GM18951 (cell line): ENCODE measurements around the gene ATP6V1F.

ENCODE experiments used
- POLR2A ChIP-seq: IDR thresholded peaks from 4 replicates; pipeline ENCODE4 v1.6.1; 2011; ENCODE audit warnings: mild to moderate bottlenecking; ENCODE audit not compliant: insufficient read length, insufficient read depth; ENCODE audit errors: extremely low read depth
- in situ Hi-C: fragments of 300-500 bp; cut with MboI; formaldehyde crosslinking; loops from one replicate; pipeline ENCODE4 v1.12.0; 2022; ENCODE audit warnings: low sequenced_read_pairs, mixed read lengths, inconsistent platforms; ENCODE audit not compliant: unreplicated experiment

The ATP6V1F gene

GRCh38 chr7:128891110-128891941, 28.7 kb downstream of the ATP6V1F start:
- in situ Hi-C loops, result no loop called here
- no peak for TF ChIP-seq POLR2A

DNA sequence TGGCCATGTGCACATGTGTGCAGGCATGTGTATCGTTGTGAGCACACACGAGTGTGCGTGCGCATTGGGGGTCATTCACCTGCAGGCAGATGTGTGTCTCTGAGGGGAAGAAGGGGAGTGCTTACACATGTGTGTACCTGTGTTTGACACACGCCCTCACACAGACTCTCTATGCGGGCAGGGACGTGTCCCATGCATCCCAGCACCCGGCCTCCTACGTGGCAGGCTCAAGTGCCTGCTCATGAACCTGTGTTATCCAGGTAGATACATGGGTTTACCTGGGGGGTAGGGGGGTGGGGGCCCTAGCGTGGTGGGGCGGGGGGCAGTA, 29.2 kb downstream of the ATP6V1F start:
- in situ Hi-C loops, result no loop called here
- no peak for TF ChIP-seq POLR2A

GRCh38 chr7:128892521-128893250, 30.0 kb downstream of the ATP6V1F start:
- TF ChIP-seq POLR2A, result no peak
- in situ Hi-C loops, result no loop called here

DNA sequence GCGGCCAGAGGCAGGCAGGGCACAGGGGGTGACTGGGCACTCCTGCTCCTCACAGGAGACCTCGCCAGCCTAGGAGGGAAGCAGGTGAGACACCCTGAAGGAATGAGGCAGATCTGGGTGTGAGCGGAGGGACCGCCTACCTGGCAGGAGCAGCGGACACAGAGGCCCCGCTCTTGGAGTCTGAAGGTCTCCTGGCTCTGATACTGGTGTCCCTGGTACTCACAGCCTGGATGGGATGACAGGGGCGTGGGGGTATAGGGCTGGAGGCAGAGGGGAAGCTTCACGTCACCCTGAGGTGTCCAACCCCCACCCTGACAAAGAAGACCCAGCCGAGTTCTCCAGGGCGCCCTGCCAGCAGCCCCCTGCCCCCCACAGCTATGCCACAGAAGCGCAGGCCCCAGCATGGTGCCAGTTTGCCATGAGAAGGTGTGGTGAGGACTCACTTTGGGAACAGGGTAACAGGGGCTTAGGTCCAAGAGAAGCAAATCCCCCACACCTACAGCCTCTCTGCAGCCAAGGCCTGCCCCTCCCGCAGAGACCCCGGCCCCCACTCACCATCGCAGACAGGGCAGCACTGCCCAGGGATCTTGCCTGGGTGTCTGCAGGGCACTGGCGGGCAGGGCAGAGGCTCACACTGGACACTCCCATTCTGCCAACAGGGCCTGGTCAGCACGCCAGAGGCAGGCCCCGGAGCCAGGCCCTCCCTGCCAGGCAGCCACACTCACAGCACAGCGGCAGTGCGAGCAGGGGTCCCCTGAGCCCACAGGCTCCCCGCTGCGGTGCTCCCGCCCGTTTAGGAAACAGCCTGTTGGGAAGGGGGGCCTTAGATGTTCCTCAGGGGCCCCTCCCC, 30.8 kb downstream of the ATP6V1F start:
- in situ Hi-C loops, result no loop called here
- no peak for TF ChIP-seq POLR2A

DNA sequence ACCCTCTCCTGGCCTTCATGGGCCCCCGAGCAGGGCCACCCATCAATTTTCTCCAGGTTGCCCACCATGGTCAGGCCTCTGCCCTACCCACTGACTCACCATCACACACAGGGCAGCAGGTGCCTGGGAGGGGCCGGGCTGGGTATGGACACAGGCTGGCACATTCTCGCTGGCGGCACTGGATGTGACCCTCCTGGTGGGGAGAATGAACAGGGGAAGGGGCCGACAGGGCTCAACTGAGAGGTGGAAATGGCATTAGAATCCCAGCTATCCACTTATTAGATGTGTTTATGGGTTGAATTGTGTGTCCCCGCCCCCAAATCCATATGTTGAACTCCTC, 31.4 kb downstream of the ATP6V1F start:
- no peak for TF ChIP-seq POLR2A
- in situ Hi-C loops, result no loop called here

- no peak for TF ChIP-seq POLR2A
- in situ Hi-C loops, result no loop called here
Observed at GRCh38 chr7:128895320-128895719, 32.7 kb downstream of the ATP6V1F start.

DNA sequence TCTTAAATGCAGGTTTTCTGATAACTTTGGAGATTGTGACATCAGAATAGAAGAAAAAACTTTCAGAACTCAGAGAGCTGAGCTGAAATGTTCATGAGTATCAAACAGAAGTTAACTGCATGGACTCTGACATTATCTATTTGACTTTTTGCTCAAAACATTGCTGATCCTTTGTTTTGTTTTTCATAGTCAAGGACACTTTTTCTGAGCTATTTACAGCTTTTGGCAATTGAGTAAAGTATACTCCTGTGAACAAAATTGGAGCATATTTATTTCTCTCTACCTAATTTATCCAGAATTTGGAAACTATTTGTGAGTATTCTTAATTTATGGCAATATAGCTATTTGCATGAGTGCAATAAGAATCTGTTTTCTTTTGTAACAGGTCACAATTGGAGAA, 36.7 kb downstream of the ATP6V1F start:
- in situ Hi-C loops, result no loop called here

GRCh38 chr7:128900237-128900636, 37.6 kb downstream of the ATP6V1F start:
- in situ Hi-C loops, result loop anchor here (10.0 kb wide), 1 partner anchor 195 kb away; no protein-coding TSS in a partner anchor
- TF ChIP-seq POLR2A, result no peak

More for the DNA sequence above, 36.7 kb downstream of the ATP6V1F start:
- no peak for TF ChIP-seq POLR2A

GRCh38 chr7:128902761-128903585, 40.3 kb downstream of the ATP6V1F start:
- no peak for TF ChIP-seq POLR2A
- in situ Hi-C loops, result loop anchor here (10.0 kb wide), 1 partner anchor 192 kb away; no protein-coding TSS in a partner anchor

- in situ Hi-C loops, result loop anchor here (10.0 kb wide), 1 partner anchor 191 kb away; no protein-coding TSS in a partner anchor
- no peak for TF ChIP-seq POLR2A
Observed at GRCh38 chr7:128903621-128904361, 41.1 kb downstream of the ATP6V1F start.

DNA sequence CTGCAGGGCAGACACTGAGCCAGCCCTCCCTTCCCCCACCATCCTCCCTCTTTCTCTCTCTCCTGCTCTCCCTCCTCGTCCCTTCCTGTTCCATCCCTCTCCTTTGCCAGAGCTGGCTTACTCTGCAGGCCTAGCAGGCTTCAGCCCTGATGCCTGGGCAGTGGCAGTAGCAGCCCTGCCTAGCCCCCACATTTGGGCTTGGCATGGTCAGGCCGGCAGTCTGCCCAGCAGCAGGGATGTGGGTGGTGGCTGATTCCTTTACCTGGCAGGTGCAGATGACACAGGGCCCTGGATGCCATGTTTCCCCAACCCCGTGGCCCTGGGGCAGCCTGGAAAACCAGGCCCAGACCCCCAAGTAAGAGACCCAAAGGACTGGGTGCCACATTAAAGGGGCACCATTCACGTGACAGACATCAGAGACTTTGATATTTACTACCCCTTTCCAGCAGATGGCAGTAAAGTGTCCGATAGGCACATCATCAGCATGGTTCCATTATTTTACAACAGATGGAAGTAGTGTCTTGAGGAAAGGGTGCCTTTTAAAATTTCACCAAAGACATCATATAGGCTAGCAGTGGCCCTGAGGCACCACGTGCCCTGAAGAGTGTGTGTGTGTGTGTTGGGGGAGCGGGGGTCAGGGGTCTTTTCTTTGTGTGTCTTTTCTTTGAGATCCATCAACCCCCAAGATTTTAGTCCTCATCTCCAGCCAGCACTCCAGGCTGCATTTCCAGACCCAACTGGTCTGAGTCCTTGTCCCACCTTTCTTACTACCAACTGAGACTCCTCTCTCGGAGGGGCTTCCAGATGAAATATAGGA, 41.9 kb downstream of the ATP6V1F start:
- in situ Hi-C loops, result loop anchor here (10.0 kb wide), 1 partner anchor 190 kb away; no protein-coding TSS in a partner anchor

More for the DNA sequence above, 41.9 kb downstream of the ATP6V1F start:
- TF ChIP-seq POLR2A, result no peak
